PFSK-1 (cell line): Measurements from ENCODE around the gene TBC1D10B.

Experiments used
- FOXP2 ChIP-seq: optimal IDR thresholded peaks from 2 replicates; pipeline ENCODE3; 2011; ENCODE audit warnings: borderline replicate concordance, control low read depth, inconsistent platforms; ENCODE audit not compliant: insufficient read depth; ENCODE audit errors: extremely low read length, extremely low read depth
- POLR2AphosphoS5 ChIP-seq: IDR thresholded peaks from 2 replicates; pipeline ENCODE4 v1.6.1; 2012; ENCODE audit warnings: low read depth, mild to moderate bottlenecking, control low read depth, low read length, moderate library complexity
- SIN3A ChIP-seq: IDR thresholded peaks from 2 replicates; pipeline ENCODE4 v1.6.1; 2012; ENCODE audit warnings: mild to moderate bottlenecking, low read length, moderate library complexity, borderline replicate concordance; ENCODE audit not compliant: insufficient read depth
- TAF1 ChIP-seq: IDR thresholded peaks from 2 replicates; pipeline ENCODE4 v1.6.1; 2012; ENCODE audit warnings: low read length, control low read depth, borderline replicate concordance; ENCODE audit not compliant: insufficient read depth
- TF ChIP-seq, protein P1 (sequence below), 2 experiments: IDR thresholded peaks; 2 replicates each; pipeline versions ENCODE4 v1.6.1 to v1.8.0; 2011 to 2012; ENCODE audit warnings: low read depth in 2 of 2, low read length in 2 of 2, control low read depth in 1 of 2, inconsistent platforms in 1 of 2, mild to moderate bottlenecking in 1 of 2, moderate library complexity in 1 of 2; ENCODE audit not compliant: insufficient read depth in 1 of 2

TBC1D10B gene

DNA sequence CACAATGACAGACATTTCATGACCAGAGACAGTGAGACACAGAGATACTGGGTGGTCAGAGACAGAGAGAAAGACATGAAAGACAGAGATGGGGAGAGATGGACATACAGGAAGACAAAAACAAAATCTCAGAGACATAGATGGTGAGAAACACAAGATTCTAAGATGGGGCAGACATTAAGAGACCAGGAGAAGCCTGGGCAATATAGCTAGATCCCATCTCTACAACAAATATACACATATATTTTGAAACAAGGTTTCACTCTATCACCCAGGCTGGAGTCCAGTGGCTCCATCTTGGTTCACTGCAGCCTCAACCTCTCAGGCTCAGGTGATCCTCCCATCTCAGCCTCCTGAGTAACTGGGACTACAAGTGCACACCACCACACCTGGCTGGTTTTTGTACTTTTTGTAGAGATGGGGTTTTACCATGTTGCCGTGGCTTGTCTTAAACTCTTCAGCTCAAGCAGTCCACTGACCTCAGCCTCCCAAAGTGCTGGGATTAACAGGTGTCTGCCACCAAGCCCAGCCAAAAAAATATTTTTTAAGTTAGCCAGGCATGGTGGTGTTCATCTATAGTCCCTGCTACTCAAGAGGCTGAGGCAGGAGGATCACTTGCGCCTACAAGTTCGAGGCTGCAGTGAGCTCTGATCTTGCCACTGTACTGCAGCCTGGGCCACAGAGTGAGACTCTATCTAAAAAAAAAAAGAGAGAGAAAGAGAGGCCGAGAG, 9.9 kb upstream of the TBC1D10B start:
- TF ChIP-seq TAF1 (no peak), POLR2AphosphoS5 (no peak), SIN3A (no peak)

GRCh38 chr16:30379158-30379783, 9.0 kb upstream of the TBC1D10B start:
- no peak for TF ChIP-seq SIN3A
- no peak for TF ChIP-seq POLR2AphosphoS5
- TF ChIP-seq FOXP2: no peak
- TF ChIP-seq, protein P1, sequence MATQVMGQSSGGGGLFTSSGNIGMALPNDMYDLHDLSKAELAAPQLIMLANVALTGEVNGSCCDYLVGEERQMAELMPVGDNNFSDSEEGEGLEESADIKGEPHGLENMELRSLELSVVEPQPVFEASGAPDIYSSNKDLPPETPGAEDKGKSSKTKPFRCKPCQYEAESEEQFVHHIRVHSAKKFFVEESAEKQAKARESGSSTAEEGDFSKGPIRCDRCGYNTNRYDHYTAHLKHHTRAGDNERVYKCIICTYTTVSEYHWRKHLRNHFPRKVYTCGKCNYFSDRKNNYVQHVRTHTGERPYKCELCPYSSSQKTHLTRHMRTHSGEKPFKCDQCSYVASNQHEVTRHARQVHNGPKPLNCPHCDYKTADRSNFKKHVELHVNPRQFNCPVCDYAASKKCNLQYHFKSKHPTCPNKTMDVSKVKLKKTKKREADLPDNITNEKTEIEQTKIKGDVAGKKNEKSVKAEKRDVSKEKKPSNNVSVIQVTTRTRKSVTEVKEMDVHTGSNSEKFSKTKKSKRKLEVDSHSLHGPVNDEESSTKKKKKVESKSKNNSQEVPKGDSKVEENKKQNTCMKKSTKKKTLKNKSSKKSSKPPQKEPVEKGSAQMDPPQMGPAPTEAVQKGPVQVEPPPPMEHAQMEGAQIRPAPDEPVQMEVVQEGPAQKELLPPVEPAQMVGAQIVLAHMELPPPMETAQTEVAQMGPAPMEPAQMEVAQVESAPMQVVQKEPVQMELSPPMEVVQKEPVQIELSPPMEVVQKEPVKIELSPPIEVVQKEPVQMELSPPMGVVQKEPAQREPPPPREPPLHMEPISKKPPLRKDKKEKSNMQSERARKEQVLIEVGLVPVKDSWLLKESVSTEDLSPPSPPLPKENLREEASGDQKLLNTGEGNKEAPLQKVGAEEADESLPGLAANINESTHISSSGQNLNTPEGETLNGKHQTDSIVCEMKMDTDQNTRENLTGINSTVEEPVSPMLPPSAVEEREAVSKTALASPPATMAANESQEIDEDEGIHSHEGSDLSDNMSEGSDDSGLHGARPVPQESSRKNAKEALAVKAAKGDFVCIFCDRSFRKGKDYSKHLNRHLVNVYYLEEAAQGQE (IDR thresholded peaks at IDR 0.05; ENCODE audit: insufficient read depth in 1 of 2, low read depth in 2 of 2, low read length in 2 of 2): no peak
- TF ChIP-seq TAF1: no peak

DNA sequence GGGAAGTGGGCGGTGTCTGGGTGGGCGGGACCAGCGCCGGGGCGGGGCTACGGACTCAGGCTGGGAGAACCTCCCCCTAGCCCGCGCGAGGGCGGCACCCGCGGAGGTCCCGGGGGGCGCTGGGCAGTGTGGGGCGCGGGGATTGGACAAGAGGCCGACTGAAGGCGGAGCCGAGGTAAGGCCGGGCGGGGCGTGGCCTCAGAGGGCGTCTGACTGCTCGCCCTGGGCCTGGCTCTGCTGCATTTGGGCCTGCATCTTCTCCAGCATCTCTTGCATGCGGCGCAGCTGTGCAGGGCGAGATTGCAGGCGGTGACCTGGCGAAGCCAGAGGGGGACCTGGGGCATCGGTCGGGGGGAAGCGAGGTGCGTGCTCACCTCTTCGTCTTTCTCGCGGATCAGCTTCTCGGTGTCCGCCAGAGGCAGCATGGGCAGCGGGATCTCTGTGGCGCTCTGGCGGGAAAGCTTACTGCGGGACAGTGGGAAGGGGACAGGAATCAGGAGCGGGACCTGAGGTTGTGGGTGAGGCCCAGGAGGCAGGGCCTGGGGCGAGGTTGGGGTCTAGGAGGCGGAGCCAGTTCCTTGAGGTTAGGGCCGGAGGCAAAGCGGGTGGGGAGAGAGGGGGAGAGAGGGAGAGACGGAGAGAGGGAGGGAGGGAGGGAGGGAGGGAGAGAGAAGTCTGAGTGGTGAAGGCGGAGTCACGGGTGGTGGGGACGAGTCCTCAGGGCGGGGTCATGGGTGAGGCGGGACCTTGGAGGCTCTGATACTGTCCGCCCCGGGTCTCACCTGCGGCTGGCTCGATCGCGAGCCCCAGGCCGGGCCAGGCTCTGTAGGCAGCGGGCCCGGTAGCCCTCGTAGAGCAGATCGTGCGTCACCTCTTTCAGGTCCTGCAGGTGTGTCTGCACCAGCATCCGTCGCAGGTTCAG, 8.2 kb upstream of the TBC1D10B start:
- TF ChIP-seq SIN3A (no peak; the same call in 1 of the 2 replicates), POLR2AphosphoS5 (peak; percentile 84), TAF1 (peak; percentile 91), FOXP2 (peak; percentile 68)
- TF ChIP-seq, protein P1 (IDR thresholded peaks at IDR 0.05; ENCODE audit: insufficient read depth in 1 of 2, low read depth in 2 of 2, low read length in 2 of 2): no peak

- TF ChIP-seq, protein P1 (IDR thresholded peaks at IDR 0.05; ENCODE audit: insufficient read depth in 1 of 2, low read depth in 2 of 2, low read length in 2 of 2): no peak; a peak in 1 of 4 replicates
- TF ChIP-seq POLR2AphosphoS5 (peak; percentile 75), TAF1 (peak; percentile 46; the same call in 1 of the 2 replicates), SIN3A (no peak), FOXP2 (peak; percentile 49)
These were observed 7.5 kb upstream of the TBC1D10B start for GRCh38 chr16:30377812-30378235.
